Peyer's patch (tissue), 4 donors: Measurements from ENCODE around the gene HAND1. TPM values are rescaled to one million over a fixed set of nuclear protein-coding genes. Genes with fewer than 3 reads are reported as not detected.

Source experiments
- DNase-seq, 3 donors: peaks; one replicate each; pipeline ENCODE4 v3.0.0-alpha.2; 2017 to 2019
- H3K27ac ChIP-seq, 4 donors: fragments of 200-600 bp; sonication (generic); one replicate each; pipeline ENCODE4 v1.5.1; 2016 to 2019
- H3K27me3 ChIP-seq, 2 donors: fragments of 200-600 bp; sonication (generic); one replicate each; pipeline ENCODE4 v1.5.1; 2019
- H3K36me3 ChIP-seq, 3 donors: fragments of 200-600 bp; sonication (generic); one replicate each; pipeline ENCODE4 v1.5.1; 2016 to 2019
- H3K4me1 ChIP-seq, 4 donors: fragments of 200-600 bp; sonication (generic); one replicate each; pipeline ENCODE4 v1.5.1; 2016 to 2019
- H3K4me3 ChIP-seq, 4 donors: fragments of 200-600 bp; sonication (generic); 1 replicate in 3 of 4; 2 replicates in 1 of 4; pipeline ENCODE4 v1.5.1; 2016 to 2019; ENCODE audit warnings: mild to moderate bottlenecking in 1 of 4
- H3K9me3 ChIP-seq, 4 donors: fragments of 200-600 bp; sonication (generic); one replicate each; pipeline ENCODE4 v1.5.1; 2016 to 2019; ENCODE audit warnings: mild to moderate bottlenecking in 1 of 4
- CTCF ChIP-seq, 6 experiments: fragments of 450-650 bp in 4 of 6; fragments of 200-600 bp in 2 of 6; sonication (generic) in 1 of 6; IDR thresholded peaks; one replicate each; pipeline ENCODE4 v1.5.1; 2017 to 2019; ENCODE audit warnings: antibody characterized with exemption in 6 of 6, mild to moderate bottlenecking in 3 of 6, moderate library complexity in 1 of 6
- POLR2A ChIP-seq, 2 donors: fragments of 450-650 bp; IDR thresholded peaks; one replicate each; pipeline ENCODE4 v1.5.1; 2017; ENCODE audit warnings: antibody characterized with exemption in 2 of 2, mild to moderate bottlenecking in 2 of 2, moderate library complexity in 2 of 2
- total RNA-seq, 4 donors: library from RNA; depleted of rRNA; stranded (reverse); fragments of >200 nt; gene quantifications; one replicate each; pipeline ENCODE4 v1.1.0, GENCODE V29; 2016

HAND1 gene
- total RNA-seq, 4 donors from 2014 or later, result 0.54 to 1.8 TPM; not detected in 2

- H3K27ac ChIP-seq, result peak overlapping the region in 1 of 4 donors; percentile 43
- no peak for TF ChIP-seq POLR2A (IDR thresholded peaks at IDR 0.05)
- no peak for TF ChIP-seq CTCF (IDR thresholded peaks at IDR 0.05)
- H3K4me1 ChIP-seq, result peaks cover 0 to 49% (median 10%) of the 10 kb centered on the region in 4 donors
Measured at GRCh38 chr5:154481584-154482381, 3.8 kb upstream of the HAND1 start.

GRCh38 chr5:154480847-154481246, 2.8 kb upstream of the HAND1 start:
- Histone ChIP-seq H3K27me3 (peaks cover 0 to 92% of the 10 kb centered on the region in 2 donors), H3K36me3 (no peaks in the 10 kb centered on the region), H3K9me3 (no peaks in the 10 kb centered on the region), H3K27ac (no peak overlapping the region), H3K4me1 (peaks cover 0 to 58% (median 14%) of the 10 kb centered on the region in 4 donors), H3K4me3 (no peak overlapping the region)
- TF ChIP-seq CTCF (IDR thresholded peaks at IDR 0.05) (no peak), POLR2A (IDR thresholded peaks at IDR 0.05) (no peak)
- no peak for DNase-seq

More at GRCh38 chr5:154481584-154482381, 3.8 kb upstream of the HAND1 start:
- Histone ChIP-seq H3K4me3 (no peak overlapping the region), H3K36me3 (no peaks in the 10 kb centered on the region), H3K9me3 (no peaks in the 10 kb centered on the region), H3K27me3 (peaks cover 0 to 82% of the 10 kb centered on the region in 2 donors)
- no peak for DNase-seq

GRCh38 chr5:154479944-154480750, 2.1 kb upstream of the HAND1 start:
- no peaks in the 10 kb centered on the region for H3K9me3 ChIP-seq
- H3K4me3 ChIP-seq, result no peak overlapping the region
- no peaks in the 10 kb centered on the region for H3K36me3 ChIP-seq
- peak overlapping the region in 1 of 4 donors; percentile 73 for H3K27ac ChIP-seq
- DNase-seq, result no peak
- peaks cover 0 to 95% of the 10 kb centered on the region in 2 donors for H3K27me3 ChIP-seq
- H3K4me1 ChIP-seq, result peaks cover 0 to 62% (median 14%) of the 10 kb centered on the region in 4 donors
- no peak for TF ChIP-seq POLR2A (IDR thresholded peaks at IDR 0.05)
- no peak for TF ChIP-seq CTCF (IDR thresholded peaks at IDR 0.05)

GRCh38 chr5:154479160-154479943, 1.3 kb upstream of the HAND1 start:
- no peaks in the 10 kb centered on the region for H3K9me3 ChIP-seq
- peaks cover 0 to 54% (median 14%) of the 10 kb centered on the region in 4 donors for H3K4me1 ChIP-seq
- H3K4me3 ChIP-seq, result peak overlapping the region in 1 of 4 donors; percentile 48
- H3K36me3 ChIP-seq, result no peaks in the 10 kb centered on the region
- peaks cover 0 to 93% of the 10 kb centered on the region in 2 donors for H3K27me3 ChIP-seq
- no peak for DNase-seq
- H3K27ac ChIP-seq, result peak overlapping the region in 1 of 4 donors; percentile 73
- no peak for TF ChIP-seq POLR2A (IDR thresholded peaks at IDR 0.05)
- no peak for TF ChIP-seq CTCF (IDR thresholded peaks at IDR 0.05)

GRCh38 chr5:154478752-154479159, 729 bp upstream of the HAND1 start:
- TF ChIP-seq POLR2A (IDR thresholded peaks at IDR 0.05) (no peak), CTCF (IDR thresholded peaks at IDR 0.05) (no peak)
- peaks cover 0 to 48% (median 14%) of the 10 kb centered on the region in 4 donors for H3K4me1 ChIP-seq
- H3K4me3 ChIP-seq, result peak overlapping the region in 1 of 4 donors; percentile 48
- H3K9me3 ChIP-seq, result no peaks in the 10 kb centered on the region
- peaks cover 0 to 93% of the 10 kb centered on the region in 2 donors for H3K27me3 ChIP-seq
- no peaks in the 10 kb centered on the region for H3K36me3 ChIP-seq
- H3K27ac ChIP-seq, result peak overlapping the region in 1 of 4 donors; percentile 73
- DNase-seq, result no peak
